C4-2B (cell line): ENCODE results near the gene GAR1.

Experiments
- ZFX ChIP-seq: fragments of 450-650 bp; IDR thresholded peaks from 2 replicates; pipeline ENCODE4 v1.6.1; 2017
- TF ChIP-seq, protein P1 (sequence below): fragments of 450-650 bp; conservative IDR thresholded peaks from 2 replicates; pipeline ENCODE4 v1.5.1; 2017; ENCODE audit warnings: mild to moderate bottlenecking

DNA sequence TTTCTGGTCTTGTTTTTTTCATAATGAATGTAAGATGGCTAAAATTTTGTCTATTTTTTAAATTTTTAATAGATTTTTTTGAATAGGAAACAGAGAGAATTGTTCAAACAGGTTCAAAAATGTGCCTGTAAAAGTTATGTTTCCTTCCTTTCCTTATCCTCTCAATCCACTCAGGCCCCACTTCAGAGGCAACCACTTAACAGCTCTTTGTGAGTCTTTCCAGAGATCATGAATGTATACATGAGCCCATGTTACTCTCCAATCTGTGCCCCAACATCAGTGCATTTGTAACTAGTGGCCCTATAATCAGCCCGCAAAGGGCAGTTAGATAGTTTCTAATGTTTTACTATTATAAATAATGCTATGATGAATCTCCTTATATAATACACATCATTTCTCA is 27.8 kb upstream of the GAR1 start:
- TF ChIP-seq, protein P1, sequence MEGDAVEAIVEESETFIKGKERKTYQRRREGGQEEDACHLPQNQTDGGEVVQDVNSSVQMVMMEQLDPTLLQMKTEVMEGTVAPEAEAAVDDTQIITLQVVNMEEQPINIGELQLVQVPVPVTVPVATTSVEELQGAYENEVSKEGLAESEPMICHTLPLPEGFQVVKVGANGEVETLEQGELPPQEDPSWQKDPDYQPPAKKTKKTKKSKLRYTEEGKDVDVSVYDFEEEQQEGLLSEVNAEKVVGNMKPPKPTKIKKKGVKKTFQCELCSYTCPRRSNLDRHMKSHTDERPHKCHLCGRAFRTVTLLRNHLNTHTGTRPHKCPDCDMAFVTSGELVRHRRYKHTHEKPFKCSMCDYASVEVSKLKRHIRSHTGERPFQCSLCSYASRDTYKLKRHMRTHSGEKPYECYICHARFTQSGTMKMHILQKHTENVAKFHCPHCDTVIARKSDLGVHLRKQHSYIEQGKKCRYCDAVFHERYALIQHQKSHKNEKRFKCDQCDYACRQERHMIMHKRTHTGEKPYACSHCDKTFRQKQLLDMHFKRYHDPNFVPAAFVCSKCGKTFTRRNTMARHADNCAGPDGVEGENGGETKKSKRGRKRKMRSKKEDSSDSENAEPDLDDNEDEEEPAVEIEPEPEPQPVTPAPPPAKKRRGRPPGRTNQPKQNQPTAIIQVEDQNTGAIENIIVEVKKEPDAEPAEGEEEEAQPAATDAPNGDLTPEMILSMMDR: no peak
- no peak for TF ChIP-seq ZFX
